Endothelial cell (in vitro differentiated cells): ENCODE results near the gene NUTF2. TPM values are rescaled to one million over a fixed set of nuclear protein-coding genes. Genes with fewer than 3 reads are reported as not detected.

Source experiments
- DNase-seq: peaks from one replicate; pipeline ENCODE4 v3.0.0; 2021; ENCODE audit warnings: low spot score
- H3K27ac Mint-ChIP-seq: one replicate; pipeline ENCODE4 v1.8.0; 2021; ENCODE audit warnings: mixed read lengths, inconsistent platforms; ENCODE audit not compliant: unreplicated experiment
- H3K27me3 Mint-ChIP-seq: one replicate; pipeline ENCODE4 v1.8.0; 2021; ENCODE audit warnings: mild to moderate bottlenecking, moderate library complexity, mixed read lengths, inconsistent platforms; ENCODE audit not compliant: unreplicated experiment
- H3K36me3 Mint-ChIP-seq: one replicate; pipeline ENCODE4 v1.8.0; 2021; ENCODE audit warnings: mild to moderate bottlenecking, low read depth, mixed read lengths, inconsistent platforms; ENCODE audit not compliant: unreplicated experiment
- H3K4me1 Mint-ChIP-seq: one replicate; pipeline ENCODE4 v1.8.0; 2021; ENCODE audit warnings: mild to moderate bottlenecking, mixed read lengths, inconsistent platforms; ENCODE audit not compliant: unreplicated experiment
- H3K4me3 Mint-ChIP-seq: one replicate; pipeline ENCODE4 v1.8.0; 2021; ENCODE audit warnings: mild to moderate bottlenecking, mixed read lengths, inconsistent platforms; ENCODE audit not compliant: unreplicated experiment
- H3K9me3 Mint-ChIP-seq: one replicate; pipeline ENCODE4 v1.8.0; 2021; ENCODE audit warnings: mixed read lengths, inconsistent platforms; ENCODE audit not compliant: unreplicated experiment
- CTCF ChIP-seq: fragments of 200-600 bp; sonication (generic); IDR thresholded peaks from one replicate; pipeline ENCODE4 v1.5.0; 2021; ENCODE audit warnings: antibody characterized with exemption; ENCODE audit not compliant: unreplicated experiment
- total RNA-seq: library from RNA; stranded (reverse); fragmentation: NEBNext Ultra II Directional; extraction: Animal tissue kit (Norgen Biotek cat#: 25700); gene quantifications from one replicate; pipeline ENCODE4 v1.2.1, GENCODE V29; 2021; ENCODE audit not compliant: unreplicated experiment

NUTF2 gene
- total RNA-seq, 1 donor from 2014 or later = 217 TPM

GRCh38 chr16:67869653-67870052 lies 22.9 kb downstream of the NUTF2 start:
- H3K27me3 Mint-ChIP-seq = peaks cover 8% of the 10 kb centered on the region
- no peaks in the 10 kb centered on the region for H3K9me3 Mint-ChIP-seq
- TF ChIP-seq CTCF = no peak
- DNase-seq = no peak
- H3K4me3 Mint-ChIP-seq = no peak overlapping the region
- H3K27ac Mint-ChIP-seq = peak overlapping the region; percentile 64
- H3K4me1 Mint-ChIP-seq = peaks cover 32% of the 10 kb centered on the region
- peaks cover 10% of the 10 kb centered on the region for H3K36me3 Mint-ChIP-seq

DNA sequence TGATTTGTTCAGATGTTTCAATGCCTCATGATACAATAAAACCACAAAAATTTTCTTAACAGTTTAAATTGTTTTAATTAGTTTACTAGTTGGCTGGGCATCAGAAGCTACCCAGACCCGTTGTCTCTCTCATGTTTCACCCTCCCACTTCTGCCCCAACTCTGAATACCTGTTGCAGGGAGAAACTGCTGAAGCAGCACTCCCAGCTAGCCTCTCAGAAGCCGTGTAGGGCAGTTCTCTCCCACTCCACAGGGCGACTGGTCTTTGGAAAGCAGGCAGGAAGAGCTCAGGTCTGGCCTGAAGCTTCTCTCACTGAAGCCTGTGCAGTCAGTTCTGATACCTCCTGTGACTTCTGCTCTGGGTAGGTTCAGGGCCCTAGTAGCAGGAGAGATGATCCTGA lies 24.5 kb downstream of the NUTF2 start:
- no peak for DNase-seq
- Mint-ChIP-seq H3K36me3 (peaks cover 20% of the 10 kb centered on the region), H3K27me3 (peaks cover 12% of the 10 kb centered on the region), H3K27ac (no peak overlapping the region), H3K4me1 (peaks cover 43% of the 10 kb centered on the region), H3K9me3 (no peaks in the 10 kb centered on the region), H3K4me3 (no peak overlapping the region)
- TF ChIP-seq CTCF = no peak

DNA sequence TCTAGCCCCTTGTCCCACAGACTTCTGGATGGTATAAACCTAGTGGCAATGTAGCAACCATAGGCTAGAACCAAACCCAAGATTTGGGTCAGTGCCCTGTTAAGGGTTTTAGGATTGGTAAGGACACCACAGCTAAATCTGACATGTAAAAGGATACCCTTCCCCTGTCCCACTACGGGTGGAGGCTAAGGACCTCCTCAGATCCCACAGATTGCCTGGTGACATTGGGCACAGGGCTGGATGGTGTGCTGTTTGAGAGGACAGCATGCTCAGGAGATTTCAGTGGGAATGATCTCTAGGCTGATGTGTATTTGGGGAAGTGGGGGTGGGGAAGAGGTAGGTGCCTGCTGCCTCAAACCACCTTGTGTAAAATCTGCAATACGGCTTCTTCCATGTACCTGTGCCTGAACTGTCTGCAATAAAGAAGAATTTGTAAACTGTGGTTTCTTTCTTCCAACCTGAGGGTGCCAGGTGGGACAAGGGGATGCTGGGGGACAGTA lies 25.4 kb downstream of the NUTF2 start:
- peaks cover 15% of the 10 kb centered on the region for H3K27me3 Mint-ChIP-seq
- H3K27ac Mint-ChIP-seq = no peak overlapping the region
- DNase-seq = no peak
- peaks cover 22% of the 10 kb centered on the region for H3K36me3 Mint-ChIP-seq
- peak overlapping the region; percentile 86 for H3K4me3 Mint-ChIP-seq
- no peak for TF ChIP-seq CTCF
- peaks cover 43% of the 10 kb centered on the region for H3K4me1 Mint-ChIP-seq
- no peaks in the 10 kb centered on the region for H3K9me3 Mint-ChIP-seq

GRCh38 chr16:67872631-67873434 lies 26.1 kb downstream of the NUTF2 start, which contains the start of gene EDC4:
Gene EDC4, plus strand, starts transcription at chr16:67873052. Its CDS starts 210 bp downstream, at chr16:67873262.
- no peak for TF ChIP-seq CTCF
- peaks cover 15% of the 10 kb centered on the region for H3K27me3 Mint-ChIP-seq
- H3K9me3 Mint-ChIP-seq = no peaks in the 10 kb centered on the region
- peaks cover 27% of the 10 kb centered on the region for H3K36me3 Mint-ChIP-seq
- H3K4me1 Mint-ChIP-seq = peaks cover 43% of the 10 kb centered on the region
- H3K4me3 Mint-ChIP-seq = peak within 1 kb of the TSS; percentile 97
- peak within 1 kb of the TSS; percentile 95 for H3K27ac Mint-ChIP-seq
- DNase-seq = peak; percentile 68
